HG02943 (cell line): ENCODE data around the gene MRPS9.

Experiments used
- ATAC-seq: cut with Tn5 transposase; IDR thresholded peaks from one replicate; pipeline ENCODE4 v1.9.1; 2021; ENCODE audit warnings: mild to moderate bottlenecking, low read depth, moderate library complexity; ENCODE audit not compliant: unreplicated experiment

MRPS9 gene

GRCh38 chr2:105037572-105038382 lies at the start of gene MRPS9:
MRPS9 (plus strand) TSS chr2:105038069; CDS start chr2:105038093, 24 bp downstream.
- peak; percentile 100 for ATAC-seq

- ATAC-seq: no peak
These were observed 32.5 kb upstream of the MRPS9 start for GRCh38 chr2:105005181-105005951.

GRCh38 chr2:105007367-105007766 lies 30.5 kb upstream of the MRPS9 start:
- no peak for ATAC-seq

- ATAC-seq: no peak
These were observed 5.4 kb upstream of the MRPS9 start for GRCh38 chr2:105032476-105032875.

- ATAC-seq: no peak
These were observed 3.7 kb upstream of the MRPS9 start for GRCh38 chr2:105034170-105034569.

- no peak for ATAC-seq
These were observed 653 bp downstream of the MRPS9 start for GRCh38 chr2:105038383-105039061.

- ATAC-seq: no peak
These were observed 1.7 kb downstream of the MRPS9 start for GRCh38 chr2:105039559-105039958.

GRCh38 chr2:105042189-105042588 lies 4.3 kb downstream of the MRPS9 start:
- ATAC-seq: no peak

GRCh38 chr2:105052773-105053172 lies 14.9 kb downstream of the MRPS9 start:
- ATAC-seq: no peak

GRCh38 chr2:105055613-105056012 lies 17.7 kb downstream of the MRPS9 start:
- ATAC-seq: no peak

GRCh38 chr2:105056245-105056644 lies 18.4 kb downstream of the MRPS9 start:
- ATAC-seq: no peak

- ATAC-seq: no peak
These were observed 19.1 kb downstream of the MRPS9 start for GRCh38 chr2:105057005-105057404.

- no peak for ATAC-seq
These were observed 23.7 kb downstream of the MRPS9 start for GRCh38 chr2:105061560-105061959.

GRCh38 chr2:105062158-105062557 lies 24.3 kb downstream of the MRPS9 start:
- ATAC-seq: no peak

- no peak for ATAC-seq
These were observed 30.5 kb downstream of the MRPS9 start for GRCh38 chr2:105068387-105068786.

- ATAC-seq: no peak
These were observed 31.0 kb downstream of the MRPS9 start for GRCh38 chr2:105068875-105069274.

- ATAC-seq: no peak
These were observed 32.4 kb downstream of the MRPS9 start for GRCh38 chr2:105070010-105070865.

GRCh38 chr2:105071379-105071778 lies 33.5 kb downstream of the MRPS9 start:
- no peak for ATAC-seq

- no peak for ATAC-seq
These were observed 34.2 kb downstream of the MRPS9 start for GRCh38 chr2:105072039-105072438.

- no peak for ATAC-seq
These were observed 35.7 kb downstream of the MRPS9 start for GRCh38 chr2:105073591-105073990.
